K562 (cell line): ENCODE measurements around the gene RGS7. TPM values are rescaled to one million over a fixed set of nuclear protein-coding genes. Genes with fewer than 3 reads are reported as not detected.

Source experiments
- ATAC-seq: fragments of 200-7000 bp; cut with Tn5 transposase; 3 replicates; pipeline ENCODE4 v1.9.1; 2020; ENCODE audit warnings: moderate library complexity
- BruUV-seq: library from RNA; stranded (reverse); fragments of 400-500 nt; replicated peaks from 2 replicates; lab custom pipeline; 2021; lab: Mats Ljungman, UMichigan
- CTCF ChIA-PET: fragments of 300-600 bp; formaldehyde crosslinking; extraction: SDS; loops from one replicate; lab custom pipeline; 2021; ENCODE audit warnings: low intra/inter-chr PET ratio; lab: Yijun Ruan, JAX
- POLR2A ChIA-PET: fragments of 300-600, 350-650 bp; sonication (Branson Sonifier 250); formaldehyde crosslinking; extraction: SDS; loops from one replicate; lab custom pipeline; 2021; ENCODE audit warnings: antibody characterized with exemption, inconsistent platforms; lab: Yijun Ruan, JAX
- DNase-seq, 4 experiments: peaks; one replicate each; pipeline versions ENCODE4 v3.0.0 to v3.0.0-alpha.2; 2011 to 2018; ENCODE audit warnings: low spot score in 3 of 4, mixed read lengths in 3 of 4; ENCODE audit errors: extremely low read depth in 1 of 4
- FAIRE-seq: peaks from 2 replicates; lab custom pipeline; 2011; peaks lifted over from hg19 to GRCh38; lab: Jason Lieb, UNC
- H2AFZ ChIP-seq: 2 replicates; pipeline ENCODE4 v1.6.0; 2011; ENCODE audit warnings: low read depth, low read length, control low read depth, inconsistent platforms
- H3K27ac ChIP-seq: fragments of 200-600 bp; 3 replicates; pipeline ENCODE4 v1.8.0; 2011; ENCODE audit warnings: low read depth, mild to moderate bottlenecking, control low read depth, inconsistent platforms, low read length, moderate library complexity, mixed read lengths; ENCODE audit errors: extremely low read depth
- H3K27me3 ChIP-seq, 2 experiments: fragments of 300-600 bp in 1 of 2; 2 replicates in 1 of 2; 3 replicates in 1 of 2; pipeline versions ENCODE4 v1.6.0 to v1.8.0; 2011; ENCODE audit warnings: inconsistent platforms in 2 of 2, low read length in 2 of 2, mild to moderate bottlenecking in 1 of 2, mixed read lengths in 1 of 2, moderate library complexity in 1 of 2; ENCODE audit not compliant: control insufficient read depth in 2 of 2, insufficient read depth in 2 of 2
- H3K36me3 ChIP-seq: fragments of 300-600 bp; 3 replicates; pipeline ENCODE4 v1.8.0; 2011; ENCODE audit warnings: mild to moderate bottlenecking, low read length, inconsistent platforms; ENCODE audit not compliant: control insufficient read depth, insufficient read depth
- H3K4me1 ChIP-seq, 2 experiments: fragments of 200-600 bp in 1 of 2; replicated peaks in 1 of 2; 2 replicates in 1 of 2; 3 replicates in 1 of 2; pipeline versions ENCODE4 v1.5.1 to v1.8.0; 2011; ENCODE audit warnings: inconsistent platforms in 2 of 2, low read length in 2 of 2, mild to moderate bottlenecking in 1 of 2, mixed read lengths in 1 of 2, moderate library complexity in 1 of 2; ENCODE audit not compliant: control insufficient read depth in 2 of 2, insufficient read depth in 2 of 2
- H3K4me2 ChIP-seq: 2 replicates; pipeline ENCODE4 v1.6.1; 2011; ENCODE audit warnings: low read length, control low read depth, inconsistent platforms, mixed read lengths; ENCODE audit not compliant: insufficient read depth
- H3K4me3 ChIP-seq: fragments of 200-600 bp; sonication (generic), shearing (Covaris generic); 2 replicates; pipeline ENCODE4 v1.5.1; 2016; ENCODE audit warnings: control low read depth, inconsistent platforms
- H3K79me2 ChIP-seq: fragments of 200-600 bp; 3 replicates; pipeline ENCODE4 v1.8.0; 2011; ENCODE audit warnings: low read length, inconsistent platforms; ENCODE audit not compliant: control insufficient read depth, insufficient read depth
- H3K9ac ChIP-seq, 2 experiments: 2 replicates each; pipeline versions ENCODE4 v1.6.0 to v1.6.1; 2011; ENCODE audit warnings: low read depth in 2 of 2, low read length in 2 of 2, control low read depth in 1 of 2, inconsistent platforms in 1 of 2, mild to moderate bottlenecking in 1 of 2, mixed read lengths in 1 of 2; ENCODE audit not compliant: insufficient read depth in 1 of 2
- H3K9me1 ChIP-seq: one replicate; pipeline ENCODE4 v1.6.0; 2011; ENCODE audit warnings: inconsistent platforms, mild to moderate bottlenecking, low read length, moderate library complexity; ENCODE audit not compliant: control insufficient read depth, insufficient read depth
- H3K9me3 ChIP-seq: replicated peaks from 2 replicates; pipeline ENCODE4 v1.5.1; 2011; ENCODE audit warnings: low read depth, low read length, inconsistent platforms; ENCODE audit not compliant: control insufficient read depth, insufficient read depth
- H4K20me1 ChIP-seq: replicated peaks from 2 replicates; pipeline ENCODE4 v1.6.1; 2011; ENCODE audit warnings: low read length, inconsistent platforms, mixed read lengths; ENCODE audit not compliant: control insufficient read depth, insufficient read depth
- DIDO1 ChIP-seq: fragments of 450-650 bp; IDR thresholded peaks from 2 replicates; pipeline ENCODE4 v1.6.1; 2016; ENCODE audit warnings: low read depth, missing biosample characterization, missing genetic modification characterization
- KDM2B ChIP-seq: fragments of 250-450 bp; sonication (Bioruptor Pico); IDR thresholded peaks from 2 replicates; pipeline ENCODE4 v1.8.0; 2021; ENCODE audit warnings: mild to moderate bottlenecking, moderate library complexity
- MIER1 ChIP-seq: fragments of 450-650 bp; IDR thresholded peaks from 2 replicates; pipeline ENCODE4 v1.6.1; 2016; ENCODE audit warnings: antibody characterized with exemption, mild to moderate bottlenecking, low read depth
- SRSF3 ChIP-seq: fragments of 200-400 bp; formaldehyde crosslinking; IDR thresholded peaks from 2 replicates; pipeline ENCODE4 v1.6.1; 2016; ENCODE audit warnings: mild to moderate bottlenecking, low read length, moderate library complexity; ENCODE audit not compliant: insufficient read depth
- ZBTB1 ChIP-seq: sonication (generic); formaldehyde crosslinking; IDR thresholded peaks from 2 replicates; pipeline ENCODE4 v1.8.1; 2023; ENCODE audit warnings: missing genetic modification reagents, low read depth, mild to moderate bottlenecking, borderline replicate concordance
- ZNF23 ChIP-seq: fragments of 250-450 bp; sonication (Bioruptor Pico); IDR thresholded peaks from 2 replicates; pipeline ENCODE4 v1.4.0; 2020; ENCODE audit warnings: mild to moderate bottlenecking
- WGBS: fragments of 100-300 bp; shearing (Covaris generic); methylation state at CpG from one replicate; pipeline ENCODE4 v1.1.6; 2016; ENCODE audit warnings: low coverage, mixed read lengths; ENCODE audit not compliant: insufficient coverage; ENCODE audit errors: missing lambda C conversion rate; 5-methylcytosine and 5-hydroxymethylcytosine counted together
- in situ Hi-C: fragments of 300-500 bp; cut with MboI; formaldehyde crosslinking; loops from 4 replicates; pipeline ENCODE4 v1.15.0; 2018; ENCODE audit warnings: inconsistent platforms, mixed read lengths
- intact Hi-C: fragments of 100-400 bp; cut with micrococcal nuclease; formaldehyde crosslinking; loops from 2 replicates; pipeline ENCODE4 v1.14.2; 2022
- polyA plus RNA-seq, 8 experiments: library from polyadenylated mRNA; depleted of rRNA in 4 of 8; stranded (reverse) in 5 of 8; unstranded in 3 of 8; fragments of >200 nt; fragmentation: Nextera tagmentation in 2 of 8; fragmentation: Illumina TruSeq in 1 of 8; extraction: Ambion mirVana in 2 of 8; extraction: Trizol in 1 of 8; gene quantifications; 2 replicates each; pipeline versions ENCODE4 v1.2.1 to v1.2.3, GENCODE V29; 2011 to 2014; ENCODE audit warnings: inconsistent platforms in 1 of 8, missing spikeins in 1 of 8
- total RNA-seq, 7 experiments: library from RNA; depleted of rRNA in 6 of 7; stranded (reverse); fragments of >200 nt in 6 of 7; fragmentation: Illumina TruSeq in 2 of 7; extraction: Trizol in 2 of 7; gene quantifications; 2 replicates each; pipeline versions ENCODE4 v1.2.1 to v1.2.3, GENCODE V29; 2011 to 2021; ENCODE audit warnings: low replicate concordance in 1 of 7
- TF ChIP-seq, protein P1 (sequence below): fragments of 450-650 bp; IDR thresholded peaks from 2 replicates; pipeline ENCODE4 v1.6.1; 2016
- TF ChIP-seq, protein P2 (sequence below): sonication (generic); formaldehyde crosslinking; IDR thresholded peaks from 2 replicates; pipeline ENCODE4 v1.8.1; 2023; ENCODE audit warnings: missing genetic modification reagents, mild to moderate bottlenecking, borderline replicate concordance
- TF ChIP-seq, protein P3 (sequence below), 3 experiments: IDR thresholded peaks in 2 of 3; conservative IDR thresholded peaks in 1 of 3; 2 replicates each; pipeline ENCODE4 v1.5.1; 2011 to 2012; ENCODE audit warnings: low read length in 3 of 3, mild to moderate bottlenecking in 3 of 3, control low read depth in 2 of 3, improper control_type of control experiment in 1 of 3, inconsistent platforms in 1 of 3, low read depth in 1 of 3, mixed read lengths in 1 of 3, moderate library complexity in 1 of 3; ENCODE audit not compliant: insufficient read depth in 2 of 3
- TF ChIP-seq, protein P4 (sequence below): fragments of 450-650 bp; conservative IDR thresholded peaks from 2 replicates; pipeline ENCODE4 v1.6.1; 2016; ENCODE audit warnings: missing genetic modification characterization, low read depth, mild to moderate bottlenecking, missing compliant biosample characterization, moderate library complexity

The RGS7 gene
- total and polyA plus RNA-seq, 9 of the 15 experiments (the other 6 are each of a cell fraction or from before 2014, with no cell fraction given): not detected

DNA sequence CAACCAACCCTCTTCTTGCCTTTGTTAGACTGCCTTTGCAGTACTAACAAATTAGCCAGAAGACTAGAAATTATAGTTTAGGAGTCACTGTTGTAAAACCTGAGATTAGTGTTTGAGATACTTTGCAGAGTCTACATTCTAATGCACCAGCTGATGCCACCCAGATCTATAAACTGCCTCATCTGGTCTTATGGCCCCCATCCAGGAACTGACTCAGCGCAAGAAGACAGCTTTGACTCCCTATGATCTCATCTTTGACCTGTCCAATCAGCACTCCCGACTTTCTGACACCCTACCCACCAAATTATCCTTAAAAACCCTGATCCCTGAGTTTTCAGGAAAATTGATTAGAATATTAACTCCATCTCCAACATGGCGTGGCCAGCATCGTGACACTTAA, 334.6 kb downstream of the RGS7 start (continued):
- TF ChIP-seq DIDO1 (tag) (no peak), ZNF23 (CRISPR knock-in tag) (no peak)
- TF ChIP-seq, protein P1, sequence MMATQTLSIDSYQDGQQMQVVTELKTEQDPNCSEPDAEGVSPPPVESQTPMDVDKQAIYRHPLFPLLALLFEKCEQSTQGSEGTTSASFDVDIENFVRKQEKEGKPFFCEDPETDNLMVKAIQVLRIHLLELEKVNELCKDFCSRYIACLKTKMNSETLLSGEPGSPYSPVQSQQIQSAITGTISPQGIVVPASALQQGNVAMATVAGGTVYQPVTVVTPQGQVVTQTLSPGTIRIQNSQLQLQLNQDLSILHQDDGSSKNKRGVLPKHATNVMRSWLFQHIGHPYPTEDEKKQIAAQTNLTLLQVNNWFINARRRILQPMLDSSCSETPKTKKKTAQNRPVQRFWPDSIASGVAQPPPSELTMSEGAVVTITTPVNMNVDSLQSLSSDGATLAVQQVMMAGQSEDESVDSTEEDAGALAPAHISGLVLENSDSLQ: no peak

DNA sequence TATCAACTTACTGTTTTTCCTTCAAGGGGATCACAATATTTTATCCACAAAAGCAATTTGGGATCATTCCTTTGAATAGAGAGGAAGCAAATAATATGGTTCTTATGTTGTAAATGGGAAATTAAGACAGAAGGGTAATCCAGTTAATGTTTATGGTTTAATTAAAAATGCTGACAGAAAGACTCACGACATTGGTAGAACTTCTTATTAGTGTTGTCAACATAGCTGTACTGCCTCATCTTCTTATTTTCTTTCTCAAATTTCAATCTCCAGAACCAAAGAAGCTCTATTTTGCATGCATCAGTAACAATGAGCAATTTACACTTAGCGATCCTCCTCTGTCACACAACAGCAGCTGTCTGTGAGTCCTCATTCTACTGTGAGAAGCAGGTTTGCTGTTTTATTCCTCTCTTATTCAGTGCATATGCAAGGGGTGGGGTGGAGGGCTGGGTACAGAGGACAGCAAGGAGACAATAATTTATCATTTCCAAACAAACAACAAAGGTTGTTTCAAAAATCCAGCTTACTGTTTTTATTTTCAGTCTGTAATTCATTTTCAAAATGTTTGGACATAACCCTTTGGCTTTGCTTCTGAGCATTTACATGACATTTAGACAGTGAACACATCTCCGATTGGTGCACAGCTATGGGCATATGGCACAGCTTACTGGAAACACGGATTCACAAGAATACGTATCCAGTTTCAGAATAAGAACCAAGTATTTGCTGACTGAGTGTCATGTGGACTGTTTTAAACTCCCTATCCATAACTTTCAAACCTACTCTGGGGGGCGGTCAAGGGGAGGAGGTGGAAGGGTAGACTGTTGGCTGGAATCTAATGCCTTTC, 335.9 kb downstream of the RGS7 start:
- POLR2A ChIA-PET: no interaction called here
- H3K27ac ChIP-seq: no peak overlapping the region
- DNase-seq: no peak
- H3K4me1 ChIP-seq: no peaks in the 10 kb centered on the region
- CTCF ChIA-PET: no interaction called here
- ATAC-seq: no peak
- no peaks in the 10 kb centered on the region for H4K20me1 ChIP-seq
- H3K4me2 ChIP-seq: no peak overlapping the region
- in situ Hi-C loops: no loop called here
- BruUV-seq: no TSS peak
- H3K36me3 ChIP-seq: no peaks in the 10 kb centered on the region
- 0% methylated on average over 6 of the region's 6 CpGs for WGBS
- H3K79me2 ChIP-seq: no peaks in the 10 kb centered on the region
- no peak overlapping the region for H3K9ac ChIP-seq
- FAIRE-seq: no peak
- no peak overlapping the region for H3K4me3 ChIP-seq
- H3K9me3 ChIP-seq: peaks cover 2% of the 10 kb centered on the region; the same call in 1 of the 2 replicates
- H2AFZ ChIP-seq: no peak overlapping the region
- intact Hi-C loops: no loop called here
- H3K9me1 ChIP-seq: no peaks in the 10 kb centered on the region
- H3K27me3 ChIP-seq: no peaks in the 10 kb centered on the region
- TF ChIP-seq SRSF3: no peak
- TF ChIP-seq, protein P2, sequence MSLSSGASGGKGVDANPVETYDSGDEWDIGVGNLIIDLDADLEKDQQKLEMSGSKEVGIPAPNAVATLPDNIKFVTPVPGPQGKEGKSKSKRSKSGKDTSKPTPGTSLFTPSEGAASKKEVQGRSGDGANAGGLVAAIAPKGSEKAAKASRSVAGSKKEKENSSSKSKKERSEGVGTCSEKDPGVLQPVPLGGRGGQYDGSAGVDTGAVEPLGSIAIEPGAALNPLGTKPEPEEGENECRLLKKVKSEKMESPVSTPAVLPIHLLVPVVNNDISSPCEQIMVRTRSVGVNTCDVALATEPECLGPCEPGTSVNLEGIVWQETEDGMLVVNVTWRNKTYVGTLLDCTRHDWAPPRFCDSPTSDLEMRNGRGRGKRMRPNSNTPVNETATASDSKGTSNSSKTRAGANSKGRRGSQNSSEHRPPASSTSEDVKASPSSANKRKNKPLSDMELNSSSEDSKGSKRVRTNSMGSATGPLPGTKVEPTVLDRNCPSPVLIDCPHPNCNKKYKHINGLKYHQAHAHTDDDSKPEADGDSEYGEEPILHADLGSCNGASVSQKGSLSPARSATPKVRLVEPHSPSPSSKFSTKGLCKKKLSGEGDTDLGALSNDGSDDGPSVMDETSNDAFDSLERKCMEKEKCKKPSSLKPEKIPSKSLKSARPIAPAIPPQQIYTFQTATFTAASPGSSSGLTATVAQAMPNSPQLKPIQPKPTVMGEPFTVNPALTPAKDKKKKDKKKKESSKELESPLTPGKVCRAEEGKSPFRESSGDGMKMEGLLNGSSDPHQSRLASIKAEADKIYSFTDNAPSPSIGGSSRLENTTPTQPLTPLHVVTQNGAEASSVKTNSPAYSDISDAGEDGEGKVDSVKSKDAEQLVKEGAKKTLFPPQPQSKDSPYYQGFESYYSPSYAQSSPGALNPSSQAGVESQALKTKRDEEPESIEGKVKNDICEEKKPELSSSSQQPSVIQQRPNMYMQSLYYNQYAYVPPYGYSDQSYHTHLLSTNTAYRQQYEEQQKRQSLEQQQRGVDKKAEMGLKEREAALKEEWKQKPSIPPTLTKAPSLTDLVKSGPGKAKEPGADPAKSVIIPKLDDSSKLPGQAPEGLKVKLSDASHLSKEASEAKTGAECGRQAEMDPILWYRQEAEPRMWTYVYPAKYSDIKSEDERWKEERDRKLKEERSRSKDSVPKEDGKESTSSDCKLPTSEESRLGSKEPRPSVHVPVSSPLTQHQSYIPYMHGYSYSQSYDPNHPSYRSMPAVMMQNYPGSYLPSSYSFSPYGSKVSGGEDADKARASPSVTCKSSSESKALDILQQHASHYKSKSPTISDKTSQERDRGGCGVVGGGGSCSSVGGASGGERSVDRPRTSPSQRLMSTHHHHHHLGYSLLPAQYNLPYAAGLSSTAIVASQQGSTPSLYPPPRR (CRISPR knock-in tag): no peak
- TF ChIP-seq KDM2B (CRISPR knock-in tag): no peak
- TF ChIP-seq, protein P3, sequence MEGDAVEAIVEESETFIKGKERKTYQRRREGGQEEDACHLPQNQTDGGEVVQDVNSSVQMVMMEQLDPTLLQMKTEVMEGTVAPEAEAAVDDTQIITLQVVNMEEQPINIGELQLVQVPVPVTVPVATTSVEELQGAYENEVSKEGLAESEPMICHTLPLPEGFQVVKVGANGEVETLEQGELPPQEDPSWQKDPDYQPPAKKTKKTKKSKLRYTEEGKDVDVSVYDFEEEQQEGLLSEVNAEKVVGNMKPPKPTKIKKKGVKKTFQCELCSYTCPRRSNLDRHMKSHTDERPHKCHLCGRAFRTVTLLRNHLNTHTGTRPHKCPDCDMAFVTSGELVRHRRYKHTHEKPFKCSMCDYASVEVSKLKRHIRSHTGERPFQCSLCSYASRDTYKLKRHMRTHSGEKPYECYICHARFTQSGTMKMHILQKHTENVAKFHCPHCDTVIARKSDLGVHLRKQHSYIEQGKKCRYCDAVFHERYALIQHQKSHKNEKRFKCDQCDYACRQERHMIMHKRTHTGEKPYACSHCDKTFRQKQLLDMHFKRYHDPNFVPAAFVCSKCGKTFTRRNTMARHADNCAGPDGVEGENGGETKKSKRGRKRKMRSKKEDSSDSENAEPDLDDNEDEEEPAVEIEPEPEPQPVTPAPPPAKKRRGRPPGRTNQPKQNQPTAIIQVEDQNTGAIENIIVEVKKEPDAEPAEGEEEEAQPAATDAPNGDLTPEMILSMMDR (IDR thresholded peaks at IDR 0.05 in 2 of 3, conservative IDR thresholded peaks at IDR 0.05 in 1 of 3; ENCODE audit: insufficient read depth in 2 of 3, low read depth in 1 of 3, low read length in 3 of 3): no peak
- TF ChIP-seq, protein P4, sequence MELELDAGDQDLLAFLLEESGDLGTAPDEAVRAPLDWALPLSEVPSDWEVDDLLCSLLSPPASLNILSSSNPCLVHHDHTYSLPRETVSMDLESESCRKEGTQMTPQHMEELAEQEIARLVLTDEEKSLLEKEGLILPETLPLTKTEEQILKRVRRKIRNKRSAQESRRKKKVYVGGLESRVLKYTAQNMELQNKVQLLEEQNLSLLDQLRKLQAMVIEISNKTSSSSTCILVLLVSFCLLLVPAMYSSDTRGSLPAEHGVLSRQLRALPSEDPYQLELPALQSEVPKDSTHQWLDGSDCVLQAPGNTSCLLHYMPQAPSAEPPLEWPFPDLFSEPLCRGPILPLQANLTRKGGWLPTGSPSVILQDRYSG: no peak
- TF ChIP-seq MIER1: no peak
- no peak for TF ChIP-seq ZBTB1
